ENCODE measurements around the gene AOC2.

DNA sequence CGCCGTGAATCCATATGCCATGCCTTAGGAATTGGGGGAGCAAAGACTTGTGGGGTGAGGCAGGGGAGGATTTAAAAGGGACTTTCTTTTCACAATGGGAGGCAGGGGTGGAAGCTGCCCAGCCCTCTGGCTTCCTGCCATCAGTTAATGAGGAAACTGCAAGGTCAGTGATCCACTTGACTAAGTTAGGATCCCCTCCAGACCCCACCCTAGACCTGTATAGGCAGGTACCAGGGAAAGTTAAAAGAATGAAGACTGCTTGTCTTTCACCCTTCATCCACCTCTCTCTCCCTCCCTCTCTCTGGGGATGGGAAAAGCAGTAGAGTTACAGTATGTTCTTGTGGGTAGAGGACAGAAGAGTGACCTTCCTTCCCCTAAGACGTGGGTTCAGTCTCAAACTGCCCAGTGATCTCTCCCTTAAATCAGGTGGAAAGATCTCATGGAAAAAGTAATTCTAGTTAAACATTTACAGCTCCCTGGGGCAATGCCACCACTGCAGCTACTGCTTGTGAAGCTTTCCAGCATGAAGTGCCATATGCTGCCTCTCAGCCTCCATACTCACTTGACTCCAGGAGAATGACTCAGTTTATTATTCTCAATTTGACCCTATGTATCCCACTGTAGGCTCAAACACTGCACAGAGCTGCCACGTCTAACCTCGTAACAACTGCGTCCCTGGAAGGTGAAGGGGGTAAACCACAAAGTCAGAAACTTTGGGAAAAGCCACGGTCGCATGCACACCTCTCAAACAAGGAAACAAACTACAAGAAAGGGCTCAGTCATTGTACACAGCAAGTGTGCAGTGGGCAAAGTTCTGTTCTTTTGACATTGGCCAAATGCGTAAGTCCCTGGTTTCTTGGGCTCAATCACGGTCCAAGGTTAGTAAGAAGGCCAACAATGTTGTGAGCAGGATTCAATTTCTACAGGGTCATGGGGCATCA, 47.0 kb upstream of the AOC2 start:
- TF ChIP-seq, protein P1, sequence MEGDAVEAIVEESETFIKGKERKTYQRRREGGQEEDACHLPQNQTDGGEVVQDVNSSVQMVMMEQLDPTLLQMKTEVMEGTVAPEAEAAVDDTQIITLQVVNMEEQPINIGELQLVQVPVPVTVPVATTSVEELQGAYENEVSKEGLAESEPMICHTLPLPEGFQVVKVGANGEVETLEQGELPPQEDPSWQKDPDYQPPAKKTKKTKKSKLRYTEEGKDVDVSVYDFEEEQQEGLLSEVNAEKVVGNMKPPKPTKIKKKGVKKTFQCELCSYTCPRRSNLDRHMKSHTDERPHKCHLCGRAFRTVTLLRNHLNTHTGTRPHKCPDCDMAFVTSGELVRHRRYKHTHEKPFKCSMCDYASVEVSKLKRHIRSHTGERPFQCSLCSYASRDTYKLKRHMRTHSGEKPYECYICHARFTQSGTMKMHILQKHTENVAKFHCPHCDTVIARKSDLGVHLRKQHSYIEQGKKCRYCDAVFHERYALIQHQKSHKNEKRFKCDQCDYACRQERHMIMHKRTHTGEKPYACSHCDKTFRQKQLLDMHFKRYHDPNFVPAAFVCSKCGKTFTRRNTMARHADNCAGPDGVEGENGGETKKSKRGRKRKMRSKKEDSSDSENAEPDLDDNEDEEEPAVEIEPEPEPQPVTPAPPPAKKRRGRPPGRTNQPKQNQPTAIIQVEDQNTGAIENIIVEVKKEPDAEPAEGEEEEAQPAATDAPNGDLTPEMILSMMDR (IDR thresholded peaks at IDR 0.05; ENCODE audit: low read depth, low read length, missing input control), result no peak
- TF ChIP-seq GABPA (IDR thresholded peaks at IDR 0.05 in 1 of 2, conservative IDR thresholded peaks at IDR 0.05 in 1 of 2) (no peak), YY1 (IDR thresholded peaks at IDR 0.05) (peak; percentile 46), RAD21 (IDR thresholded peaks at IDR 0.05) (no peak), TAF1 (conservative IDR thresholded peaks at IDR 0.05) (peak; percentile 97), EGR1 (IDR thresholded peaks at IDR 0.05; ENCODE audit: low read depth in 2 of 2) (peak; percentile 44 to 94), FOXA1 (IDR thresholded peaks at IDR 0.05) (peak; percentile 41), JUND (IDR thresholded peaks at IDR 0.05) (peak; percentile 46 to 66), SP1 (IDR thresholded peaks at IDR 0.05) (peak; percentile 66), NR2F2 (IDR thresholded peaks at IDR 0.05) (no peak)
- TF ChIP-seq, protein P2, sequence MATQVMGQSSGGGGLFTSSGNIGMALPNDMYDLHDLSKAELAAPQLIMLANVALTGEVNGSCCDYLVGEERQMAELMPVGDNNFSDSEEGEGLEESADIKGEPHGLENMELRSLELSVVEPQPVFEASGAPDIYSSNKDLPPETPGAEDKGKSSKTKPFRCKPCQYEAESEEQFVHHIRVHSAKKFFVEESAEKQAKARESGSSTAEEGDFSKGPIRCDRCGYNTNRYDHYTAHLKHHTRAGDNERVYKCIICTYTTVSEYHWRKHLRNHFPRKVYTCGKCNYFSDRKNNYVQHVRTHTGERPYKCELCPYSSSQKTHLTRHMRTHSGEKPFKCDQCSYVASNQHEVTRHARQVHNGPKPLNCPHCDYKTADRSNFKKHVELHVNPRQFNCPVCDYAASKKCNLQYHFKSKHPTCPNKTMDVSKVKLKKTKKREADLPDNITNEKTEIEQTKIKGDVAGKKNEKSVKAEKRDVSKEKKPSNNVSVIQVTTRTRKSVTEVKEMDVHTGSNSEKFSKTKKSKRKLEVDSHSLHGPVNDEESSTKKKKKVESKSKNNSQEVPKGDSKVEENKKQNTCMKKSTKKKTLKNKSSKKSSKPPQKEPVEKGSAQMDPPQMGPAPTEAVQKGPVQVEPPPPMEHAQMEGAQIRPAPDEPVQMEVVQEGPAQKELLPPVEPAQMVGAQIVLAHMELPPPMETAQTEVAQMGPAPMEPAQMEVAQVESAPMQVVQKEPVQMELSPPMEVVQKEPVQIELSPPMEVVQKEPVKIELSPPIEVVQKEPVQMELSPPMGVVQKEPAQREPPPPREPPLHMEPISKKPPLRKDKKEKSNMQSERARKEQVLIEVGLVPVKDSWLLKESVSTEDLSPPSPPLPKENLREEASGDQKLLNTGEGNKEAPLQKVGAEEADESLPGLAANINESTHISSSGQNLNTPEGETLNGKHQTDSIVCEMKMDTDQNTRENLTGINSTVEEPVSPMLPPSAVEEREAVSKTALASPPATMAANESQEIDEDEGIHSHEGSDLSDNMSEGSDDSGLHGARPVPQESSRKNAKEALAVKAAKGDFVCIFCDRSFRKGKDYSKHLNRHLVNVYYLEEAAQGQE (IDR thresholded peaks at IDR 0.05), result peak; percentile 94
- TF ChIP-seq, protein P3, sequence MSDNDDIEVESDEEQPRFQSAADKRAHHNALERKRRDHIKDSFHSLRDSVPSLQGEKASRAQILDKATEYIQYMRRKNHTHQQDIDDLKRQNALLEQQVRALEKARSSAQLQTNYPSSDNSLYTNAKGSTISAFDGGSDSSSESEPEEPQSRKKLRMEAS (IDR thresholded peaks at IDR 0.05), result peak; percentile 51
- TF ChIP-seq, protein P4, sequence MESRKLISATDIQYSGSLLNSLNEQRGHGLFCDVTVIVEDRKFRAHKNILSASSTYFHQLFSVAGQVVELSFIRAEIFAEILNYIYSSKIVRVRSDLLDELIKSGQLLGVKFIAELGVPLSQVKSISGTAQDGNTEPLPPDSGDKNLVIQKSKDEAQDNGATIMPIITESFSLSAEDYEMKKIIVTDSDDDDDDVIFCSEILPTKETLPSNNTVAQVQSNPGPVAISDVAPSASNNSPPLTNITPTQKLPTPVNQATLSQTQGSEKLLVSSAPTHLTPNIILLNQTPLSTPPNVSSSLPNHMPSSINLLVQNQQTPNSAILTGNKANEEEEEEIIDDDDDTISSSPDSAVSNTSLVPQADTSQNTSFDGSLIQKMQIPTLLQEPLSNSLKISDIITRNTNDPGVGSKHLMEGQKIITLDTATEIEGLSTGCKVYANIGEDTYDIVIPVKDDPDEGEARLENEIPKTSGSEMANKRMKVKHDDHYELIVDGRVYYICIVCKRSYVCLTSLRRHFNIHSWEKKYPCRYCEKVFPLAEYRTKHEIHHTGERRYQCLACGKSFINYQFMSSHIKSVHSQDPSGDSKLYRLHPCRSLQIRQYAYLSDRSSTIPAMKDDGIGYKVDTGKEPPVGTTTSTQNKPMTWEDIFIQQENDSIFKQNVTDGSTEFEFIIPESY (IDR thresholded peaks at IDR 0.05), result peak; percentile 50

Data from liver (tissue), 3 donors.